GM12873 (cell line): ENCODE results near the gene HDHD3.
A peak's percentile ranks its signal among the peaks of the same experiment; 100 is the strongest.

Experiments
- TF ChIP-seq, protein P1 (sequence below): IDR thresholded peaks from 2 replicates; pipeline ENCODE4 v1.5.1; 2012; ENCODE audit warnings: low read depth, mild to moderate bottlenecking, moderate library complexity, low read length, control low read depth; ENCODE audit not compliant: insufficient read depth; ENCODE audit errors: missing control alignments

HDHD3 gene

DNA sequence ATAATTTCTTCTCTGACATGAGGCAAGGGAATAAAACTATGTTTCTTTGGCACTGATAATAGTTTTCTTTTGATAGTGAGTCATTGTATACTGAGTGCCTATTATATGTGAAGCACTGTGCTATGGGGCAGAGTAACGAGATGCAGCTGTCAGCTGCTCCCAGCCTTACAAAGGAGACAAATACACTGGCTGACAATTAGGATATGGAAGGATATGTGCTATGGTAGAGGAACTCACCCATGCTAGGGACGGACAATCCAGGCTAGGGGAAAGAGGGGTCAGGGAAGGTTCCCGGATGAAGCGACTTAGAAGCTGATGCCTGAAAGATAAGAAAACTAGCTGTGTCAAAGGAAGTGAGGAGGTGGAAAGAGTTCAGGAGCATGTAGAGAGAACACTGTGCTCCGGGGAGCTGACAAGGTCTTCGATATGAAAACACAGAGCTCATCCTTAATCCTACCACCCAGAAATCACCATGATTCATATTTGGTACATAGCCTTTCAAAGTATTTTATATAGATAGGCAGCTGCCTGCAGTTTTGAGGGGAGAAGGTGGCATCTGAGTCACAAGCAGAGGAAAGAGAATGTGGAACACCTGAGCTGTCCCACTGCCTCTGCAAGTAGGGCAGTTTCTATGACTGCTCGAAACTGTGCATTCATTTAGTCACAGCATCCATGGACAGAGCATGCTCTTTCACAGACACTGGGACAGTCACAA lies 15.3 kb downstream of the HDHD3 start:
- TF ChIP-seq, protein P1, sequence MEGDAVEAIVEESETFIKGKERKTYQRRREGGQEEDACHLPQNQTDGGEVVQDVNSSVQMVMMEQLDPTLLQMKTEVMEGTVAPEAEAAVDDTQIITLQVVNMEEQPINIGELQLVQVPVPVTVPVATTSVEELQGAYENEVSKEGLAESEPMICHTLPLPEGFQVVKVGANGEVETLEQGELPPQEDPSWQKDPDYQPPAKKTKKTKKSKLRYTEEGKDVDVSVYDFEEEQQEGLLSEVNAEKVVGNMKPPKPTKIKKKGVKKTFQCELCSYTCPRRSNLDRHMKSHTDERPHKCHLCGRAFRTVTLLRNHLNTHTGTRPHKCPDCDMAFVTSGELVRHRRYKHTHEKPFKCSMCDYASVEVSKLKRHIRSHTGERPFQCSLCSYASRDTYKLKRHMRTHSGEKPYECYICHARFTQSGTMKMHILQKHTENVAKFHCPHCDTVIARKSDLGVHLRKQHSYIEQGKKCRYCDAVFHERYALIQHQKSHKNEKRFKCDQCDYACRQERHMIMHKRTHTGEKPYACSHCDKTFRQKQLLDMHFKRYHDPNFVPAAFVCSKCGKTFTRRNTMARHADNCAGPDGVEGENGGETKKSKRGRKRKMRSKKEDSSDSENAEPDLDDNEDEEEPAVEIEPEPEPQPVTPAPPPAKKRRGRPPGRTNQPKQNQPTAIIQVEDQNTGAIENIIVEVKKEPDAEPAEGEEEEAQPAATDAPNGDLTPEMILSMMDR = no peak

DNA sequence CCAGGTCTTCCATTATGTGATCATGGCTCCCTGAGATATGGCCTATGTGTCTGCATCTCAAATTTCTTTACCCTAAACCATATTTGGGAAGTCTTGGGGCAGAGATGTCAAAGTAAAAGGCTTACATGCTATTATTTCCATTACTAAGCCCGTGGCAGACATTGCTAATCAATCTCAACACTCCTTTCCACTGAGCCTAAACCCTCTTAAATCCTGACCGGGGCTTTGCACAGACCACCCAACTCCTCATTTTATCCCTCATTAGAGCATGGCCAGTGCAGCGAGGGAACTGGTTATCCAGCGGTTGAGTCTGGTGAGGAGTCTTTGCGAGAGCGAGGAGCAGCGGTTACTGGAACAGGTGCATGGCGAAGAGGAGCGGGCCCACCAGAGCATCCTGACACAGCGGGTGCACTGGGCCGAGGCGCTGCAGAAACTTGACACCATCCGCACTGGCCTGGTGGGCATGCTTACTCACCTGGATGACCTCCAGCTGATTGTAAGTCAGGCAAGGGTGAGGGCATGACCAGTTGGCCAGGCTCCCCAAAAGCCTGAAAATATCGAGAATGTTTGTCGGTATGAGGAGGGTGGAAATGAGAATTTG lies 16.4 kb downstream of the HDHD3 start:
- TF ChIP-seq, protein P1 = no peak

DNA sequence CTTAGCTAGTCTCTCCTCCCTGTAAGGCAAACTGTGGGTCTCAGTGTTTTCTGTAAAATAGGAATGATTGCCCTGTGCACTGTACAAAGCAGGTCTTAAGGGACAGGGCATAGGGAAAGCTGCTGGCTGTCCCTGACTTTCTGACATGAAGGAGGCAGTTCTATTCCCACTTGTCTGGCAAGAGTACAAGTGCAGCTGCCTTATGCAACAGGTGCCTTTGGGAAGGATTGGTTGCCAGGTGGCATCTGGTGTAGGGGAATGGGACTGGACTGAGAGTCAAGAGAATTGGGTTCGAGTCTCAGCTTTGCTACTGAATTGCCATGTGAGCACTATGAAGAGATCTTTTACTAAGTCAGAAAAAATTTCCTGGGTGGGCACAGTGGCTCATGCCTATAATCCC lies 17.4 kb downstream of the HDHD3 start:
- TF ChIP-seq, protein P1 = no peak

DNA sequence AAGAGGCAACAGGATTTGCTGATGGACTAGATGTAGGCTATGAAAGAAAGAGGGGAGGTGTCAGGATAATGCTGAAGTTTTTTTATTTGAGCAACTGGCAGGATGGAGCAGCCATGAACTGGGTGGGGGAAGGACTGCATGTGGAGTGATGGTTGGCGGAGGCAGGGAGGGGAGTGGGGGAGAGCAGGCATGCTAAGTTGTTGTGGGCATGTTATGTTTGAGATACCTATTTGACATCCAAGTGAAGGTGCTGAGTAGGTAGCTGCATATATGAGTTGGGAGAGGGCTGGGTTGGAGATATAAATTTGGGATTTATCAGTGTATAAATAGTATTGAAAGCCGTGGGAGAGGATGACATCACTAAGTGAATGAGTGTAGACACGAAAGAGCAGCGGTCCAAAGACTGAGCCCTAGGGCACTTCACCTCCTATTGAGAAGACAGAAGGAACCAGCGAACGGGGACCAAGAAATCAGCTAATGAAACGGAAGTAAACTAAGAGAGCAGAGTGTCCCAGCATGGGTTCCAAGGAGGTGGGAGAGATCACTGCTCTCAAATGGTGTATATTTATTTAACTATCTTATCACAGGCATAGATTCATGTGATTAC lies 20.0 kb downstream of the HDHD3 start:
- TF ChIP-seq, protein P1 = no peak

DNA sequence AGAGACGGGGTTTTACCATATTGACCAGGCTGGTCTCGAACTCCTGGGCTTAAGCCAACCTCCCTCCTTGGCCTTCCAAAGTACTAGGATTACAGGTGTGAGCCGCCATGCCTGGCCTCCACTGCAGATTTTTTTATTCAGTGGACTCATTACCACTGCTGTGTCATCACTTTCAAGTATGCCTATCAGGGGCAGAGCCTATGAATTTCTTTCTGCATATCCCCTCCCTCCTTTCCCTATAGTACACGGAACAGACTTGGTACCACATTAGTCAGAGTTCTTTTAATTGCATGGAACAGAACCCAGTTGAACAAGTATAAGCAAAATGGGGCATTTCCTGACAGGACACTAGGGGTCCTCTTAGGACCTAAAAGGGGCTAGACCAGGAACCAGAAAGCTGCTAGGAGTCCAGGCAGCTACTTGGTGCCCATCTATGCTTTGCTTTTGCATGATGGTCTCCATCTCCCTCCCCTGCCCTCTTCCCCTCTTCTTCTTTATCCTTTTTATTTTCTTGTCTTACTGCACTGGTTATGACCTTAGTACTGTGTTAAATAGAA lies 21.7 kb downstream of the HDHD3 start:
- TF ChIP-seq, protein P1 = peak; percentile 8

GRCh38 chr9:113352411-113352810 lies 24.4 kb downstream of the HDHD3 start:
- TF ChIP-seq, protein P1 = no peak

DNA sequence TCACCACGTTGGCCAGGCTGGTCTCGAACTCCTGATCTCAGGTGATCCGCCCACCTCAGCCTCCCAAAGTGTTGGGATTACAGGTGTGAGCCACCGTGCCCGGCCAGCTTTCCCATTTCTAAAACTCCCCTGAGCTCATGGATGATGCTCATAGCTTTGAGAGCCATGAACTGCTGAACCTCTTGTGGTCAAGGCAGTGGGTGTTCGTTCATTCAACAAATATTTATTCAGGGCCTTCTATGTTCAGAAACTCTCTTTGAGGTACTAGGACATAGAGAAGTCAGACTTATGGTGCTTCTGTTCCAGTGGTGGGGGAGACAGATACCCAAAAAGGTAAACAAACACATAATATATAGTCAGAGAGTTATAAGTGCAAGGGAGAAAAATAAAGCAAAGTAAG lies 24.8 kb downstream of the HDHD3 start:
- TF ChIP-seq, protein P1 = no peak
